ENCODE measurements around the gene MYCL.
"Not testable (repeated sequence)": the region's sequence is repeated elsewhere in the genome, so short reads cannot be mapped to it uniquely, and the experiment has no call there.

Gene MYCL

GRCh38 chr1:39886757-39887231 is 14.9 kb downstream of the MYCL start:
- DNase-seq, result no peak

GRCh38 chr1:39885516-39885915 is 16.2 kb downstream of the MYCL start:
- DNase-seq, result no peak

GRCh38 chr1:39882152-39882551 is 19.6 kb downstream of the MYCL start:
- DNase-seq, result no peak

- DNase-seq, result no peak
Measured at GRCh38 chr1:39877980-39878956, 23.4 kb downstream of the MYCL start.

- DNase-seq, result no peak
Measured at GRCh38 chr1:39877231-39877778, 24.4 kb downstream of the MYCL start.

- DNase-seq, result no peak
Measured at GRCh38 chr1:39876144-39876543, 25.6 kb downstream of the MYCL start.

GRCh38 chr1:39872698-39873097 is 29.0 kb downstream of the MYCL start:
- DNase-seq, result no peak

- DNase-seq, result no peak
Measured at GRCh38 chr1:39871796-39872195, 29.9 kb downstream of the MYCL start.

GRCh38 chr1:39871043-39871442 is 30.7 kb downstream of the MYCL start:
- not testable (repeated sequence) for DNase-seq

GRCh38 chr1:39869538-39870112 is 32.1 kb downstream of the MYCL start:
- DNase-seq, result not testable (repeated sequence)

- DNase-seq, result no peak
Measured at GRCh38 chr1:39866767-39867166, 35.0 kb downstream of the MYCL start.

- DNase-seq, result no peak
Measured at GRCh38 chr1:39865762-39866161, 36.0 kb downstream of the MYCL start.

GRCh38 chr1:39863177-39863576 is 38.5 kb downstream of the MYCL start:
- no peak for DNase-seq

- DNase-seq, result no peak
Measured at GRCh38 chr1:39861003-39861402, 40.7 kb downstream of the MYCL start.

- no peak for DNase-seq
Measured at GRCh38 chr1:39859859-39860812, 41.6 kb downstream of the MYCL start.

- no peak for DNase-seq
Measured at GRCh38 chr1:39858315-39858714, 43.4 kb downstream of the MYCL start.

GRCh38 chr1:39857126-39857878 is 44.4 kb downstream of the MYCL start:
- DNase-seq, result no peak

- no peak for DNase-seq
Measured at GRCh38 chr1:39854738-39855137, 47.0 kb downstream of the MYCL start.

- no peak for DNase-seq
Measured at GRCh38 chr1:39854314-39854713, 47.4 kb downstream of the MYCL start.

GRCh38 chr1:39852876-39853275 is 48.8 kb downstream of the MYCL start:
- DNase-seq, result no peak

GRCh38 chr1:39852214-39852791 is 49.4 kb downstream of the MYCL start:
- DNase-seq, result no peak

All from activated gamma-delta T cell treated with Interleukin-2 at 50 U/mL for 16 hours (primary cell).